H1 (cell line): ENCODE measurements around the gene SIGLEC7. TPM values are rescaled to one million over a fixed set of nuclear protein-coding genes. Genes with fewer than 3 reads are reported as not detected.

Source experiments
- CTCF ChIA-PET: fragments of 300-600 bp; sonication (Branson Sonifier 250); formaldehyde crosslinking; loops from one replicate; lab custom pipeline; 2021; ENCODE audit not compliant: partially characterized antibody; lab: Charles Lee
- POLR2A ChIA-PET: fragments of 300-600 bp; sonication (Branson Sonifier 250); formaldehyde crosslinking; loops from one replicate; lab custom pipeline; 2021; ENCODE audit warnings: inconsistent platforms; ENCODE audit not compliant: partially characterized antibody; lab: Charles Lee
- DNase-seq, 2 experiments: peaks; one replicate each; pipeline versions ENCODE4 v3.0.0 to v3.0.0-alpha.2; 2010 to 2022; ENCODE audit warnings: low spot score in 2 of 2, low read depth in 1 of 2, mixed read lengths in 1 of 2
- FAIRE-seq: peaks from 2 replicates; lab custom pipeline; 2011; peaks lifted over from hg19 to GRCh38; lab: Jason Lieb, UNC
- H2AFZ ChIP-seq: 2 replicates; pipeline ENCODE4 v1.8.1; 2012; ENCODE audit warnings: low read length, inconsistent platforms
- H2AK5ac ChIP-seq: 2 replicates; pipeline ENCODE4 v1.6.1; 2013; ENCODE audit warnings: low read depth, low read length
- H2BK120ac ChIP-seq: replicated peaks from 2 replicates; pipeline ENCODE3; 2013; ENCODE audit warnings: low read depth, low read length, inconsistent platforms
- H2BK12ac ChIP-seq: 2 replicates; pipeline ENCODE4 v1.6.1; 2013; ENCODE audit warnings: low read depth, low read length
- H2BK15ac ChIP-seq: 2 replicates; pipeline ENCODE4 v1.6.1; 2013; ENCODE audit warnings: low read length
- H2BK20ac ChIP-seq: 2 replicates; pipeline ENCODE4 v1.6.1; 2013; ENCODE audit warnings: low read length
- H2BK5ac ChIP-seq: 2 replicates; pipeline ENCODE4 v1.6.1; 2013; ENCODE audit warnings: low read depth, low read length
- H3K14ac ChIP-seq: 2 replicates; pipeline ENCODE4 v1.6.1; 2013; ENCODE audit warnings: inconsistent platforms; ENCODE audit not compliant: insufficient read length
- H3K18ac ChIP-seq: 2 replicates; pipeline ENCODE4 v1.6.1; 2013; ENCODE audit warnings: low read length; ENCODE audit errors: extremely low read depth
- H3K23ac ChIP-seq: 2 replicates; pipeline ENCODE4 v1.6.1; 2013; ENCODE audit warnings: inconsistent platforms; ENCODE audit not compliant: insufficient read length
- H3K23me2 ChIP-seq: 2 replicates; pipeline ENCODE4 v1.6.1; 2013; ENCODE audit warnings: low read depth, low read length
- H3K27ac ChIP-seq: 2 replicates; pipeline ENCODE4 v1.6.1; 2011; ENCODE audit warnings: low read depth, low read length, inconsistent platforms
- H3K27me3 ChIP-seq, 4 experiments: replicated peaks in 1 of 4; 1 replicate in 1 of 4; 2 replicates in 3 of 4; pipeline versions ENCODE4 v1.6.1 to v1.8.1; 2011 to 2013; ENCODE audit warnings: low read length in 3 of 4, mild to moderate bottlenecking in 3 of 4, inconsistent platforms in 2 of 4, mixed read lengths in 2 of 4, moderate library complexity in 1 of 4; ENCODE audit not compliant: control insufficient read depth in 3 of 4, insufficient read depth in 3 of 4; ENCODE audit errors: extremely low read depth in 1 of 4
- H3K36me3 ChIP-seq, 4 experiments: 2 replicates each; pipeline versions ENCODE4 v1.6.1 to v1.8.1; 2011 to 2013; ENCODE audit warnings: mild to moderate bottlenecking in 4 of 4, low read length in 3 of 4, moderate library complexity in 2 of 4, control low read depth in 1 of 4, inconsistent platforms in 1 of 4; ENCODE audit not compliant: insufficient read depth in 4 of 4, control insufficient read depth in 2 of 4
- H3K4ac ChIP-seq: replicated peaks from 2 replicates; pipeline ENCODE3; 2013; ENCODE audit warnings: low read length, low read depth, mixed read lengths, inconsistent platforms; ENCODE audit not compliant: insufficient read length
- H3K4me1 ChIP-seq, 4 experiments: replicated peaks in 1 of 4; 1 replicate in 1 of 4; 2 replicates in 3 of 4; pipeline versions ENCODE4 v1.6.1 to v1.8.1; 2011 to 2013; ENCODE audit warnings: low read length in 3 of 4, inconsistent platforms in 2 of 4, mixed read lengths in 1 of 4; ENCODE audit not compliant: insufficient read depth in 4 of 4, control insufficient read depth in 3 of 4
- H3K4me2 ChIP-seq, 2 experiments: 2 replicates each; pipeline versions ENCODE4 v1.6.1 to v1.8.1; 2011 to 2013; ENCODE audit warnings: low read depth in 2 of 2, low read length in 2 of 2, control low read depth in 1 of 2, inconsistent platforms in 1 of 2, mild to moderate bottlenecking in 1 of 2; ENCODE audit not compliant: insufficient read depth in 1 of 2
- H3K4me3 ChIP-seq, 4 experiments: fragments of 200-600, 300-600 bp in 1 of 4; sonication (generic), shearing (Covaris generic), sonication (Bioruptor Twin) in 1 of 4; 2 replicates each; pipeline versions ENCODE4 v1.5.1 to v1.8.1; 2011 to 2016; ENCODE audit warnings: low read length in 4 of 4, low read depth in 3 of 4, control low read depth in 2 of 4, inconsistent platforms in 2 of 4, mild to moderate bottlenecking in 2 of 4, mixed read lengths in 1 of 4, moderate library complexity in 1 of 4; ENCODE audit not compliant: insufficient read depth in 2 of 4; ENCODE audit errors: extremely low read depth in 1 of 4
- H3K56ac ChIP-seq: replicated peaks from 2 replicates; pipeline ENCODE3; 2013; ENCODE audit warnings: low read depth, mild to moderate bottlenecking, mixed read lengths, low read length, inconsistent platforms; ENCODE audit not compliant: insufficient read length
- H3K79me1 ChIP-seq: 2 replicates; pipeline ENCODE4 v1.6.1; 2013; ENCODE audit warnings: low read depth, low read length, control low read depth
- H3K79me2 ChIP-seq, 2 experiments: 2 replicates each; pipeline versions ENCODE4 v1.6.1 to v1.8.1; 2012 to 2013; ENCODE audit warnings: low read length in 2 of 2, mild to moderate bottlenecking in 2 of 2, inconsistent platforms in 1 of 2; ENCODE audit not compliant: insufficient read depth in 2 of 2, control insufficient read depth in 1 of 2
- H3K9ac ChIP-seq, 4 experiments: replicated peaks in 1 of 4; 1 replicate in 1 of 4; 2 replicates in 3 of 4; pipeline versions ENCODE4 v1.6.1 to v1.8.1; 2011 to 2013; ENCODE audit warnings: low read depth in 3 of 4, low read length in 3 of 4, control low read depth in 2 of 4, mild to moderate bottlenecking in 2 of 4, moderate library complexity in 2 of 4, inconsistent platforms in 1 of 4; ENCODE audit errors: extremely low read depth in 1 of 4
- H3K9me3 ChIP-seq, 2 experiments: 2 replicates each; pipeline versions ENCODE4 v1.6.1 to v1.8.1; 2012 to 2013; ENCODE audit warnings: mild to moderate bottlenecking in 2 of 2, moderate library complexity in 2 of 2, control low read depth in 1 of 2, inconsistent platforms in 1 of 2, low read depth in 1 of 2, low read length in 1 of 2, mixed read lengths in 1 of 2; ENCODE audit not compliant: insufficient read depth in 2 of 2
- H4K20me1 ChIP-seq, 2 experiments: replicated peaks in 1 of 2; 2 replicates each; pipeline versions ENCODE3 to v1.8.1; 2011 to 2013; ENCODE audit warnings: inconsistent platforms in 2 of 2, low read length in 2 of 2, mild to moderate bottlenecking in 1 of 2; ENCODE audit not compliant: insufficient read depth in 2 of 2, control insufficient read depth in 1 of 2
- H4K5ac ChIP-seq: 2 replicates; pipeline ENCODE4 v1.6.1; 2013; ENCODE audit warnings: low read length, low read depth, mixed read lengths, inconsistent platforms; ENCODE audit not compliant: insufficient read length
- H4K8ac ChIP-seq: 2 replicates; pipeline ENCODE4 v1.8.0; 2013; ENCODE audit warnings: mild to moderate bottlenecking, moderate library complexity, low read length, inconsistent platforms; ENCODE audit not compliant: insufficient read depth; ENCODE audit errors: extremely low read depth
- H4K91ac ChIP-seq: replicated peaks from 2 replicates; pipeline ENCODE3; 2013; ENCODE audit warnings: low read length, mixed read lengths, inconsistent platforms; ENCODE audit not compliant: insufficient read length
- ATF3 ChIP-seq: IDR thresholded peaks from 2 replicates; pipeline ENCODE4 v1.6.1; 2011; ENCODE audit warnings: low read depth, mild to moderate bottlenecking, low read length; ENCODE audit not compliant: insufficient read depth
- BRCA1 ChIP-seq: IDR thresholded peaks from 2 replicates; pipeline ENCODE4 v1.6.1; 2012; ENCODE audit warnings: low read depth, low read length, improper control_type of control experiment
- CEBPB ChIP-seq: IDR thresholded peaks from 2 replicates; pipeline ENCODE4 v1.6.1; 2012; ENCODE audit warnings: low read depth, low read length
- E2F6 ChIP-seq: IDR thresholded peaks from 2 replicates; pipeline ENCODE4 v1.6.1; 2012; ENCODE audit warnings: inconsistent platforms
- FOSL1 ChIP-seq: IDR thresholded peaks from 2 replicates; pipeline ENCODE4 v1.6.1; 2011; ENCODE audit warnings: mild to moderate bottlenecking, low read depth, low read length, moderate library complexity; ENCODE audit not compliant: insufficient read depth
- GABPA ChIP-seq: IDR thresholded peaks from 2 replicates; pipeline ENCODE4 v1.6.1; 2011; ENCODE audit warnings: mild to moderate bottlenecking, low read length, moderate library complexity, borderline replicate concordance; ENCODE audit not compliant: insufficient read depth
- JUN ChIP-seq: IDR thresholded peaks from 2 replicates; pipeline ENCODE4 v1.6.1; 2011; ENCODE audit warnings: low read depth, mild to moderate bottlenecking, improper control_type of control experiment, low read length
- KDM1A ChIP-seq: fragments of 200-600, 300-600 bp; sonication (generic); IDR thresholded peaks from 2 replicates; pipeline ENCODE4 v1.7.1; 2016; ENCODE audit warnings: mild to moderate bottlenecking, low read length, borderline replicate concordance
- MAX ChIP-seq: IDR thresholded peaks from 2 replicates; pipeline ENCODE4 v1.6.1; 2012; ENCODE audit warnings: inconsistent platforms
- POLR2A ChIP-seq, 2 experiments: IDR thresholded peaks; 1 replicate in 1 of 2; 2 replicates in 1 of 2; pipeline ENCODE4 v1.6.1; 2011; ENCODE audit warnings: low read depth in 2 of 2, low read length in 2 of 2, mild to moderate bottlenecking in 2 of 2; ENCODE audit errors: control extremely low read depth in 1 of 2
- TCF12 ChIP-seq: IDR thresholded peaks from 2 replicates; pipeline ENCODE4 v1.6.1; 2011; ENCODE audit warnings: low read depth, mild to moderate bottlenecking, low read length
- WGBS, 2 experiments: shearing (Covaris generic) in 1 of 2; methylation state at CpG; one replicate each; pipeline versions ENCODE4 v1.1.6 to v1.1.7; 2013 to 2015; ENCODE audit warnings: low lambda C conversion rate in 2 of 2, mixed read lengths in 2 of 2, inconsistent platforms in 1 of 2, low coverage in 1 of 2, missing lambda C conversion rate in 1 of 2; ENCODE audit not compliant: insufficient replicate concordance in 2 of 2, insufficient coverage in 1 of 2, insufficient read length in 1 of 2; ENCODE audit errors: extremely low coverage in 1 of 2, missing lambda C conversion rate in 1 of 2; 5-methylcytosine and 5-hydroxymethylcytosine counted together
- polyA plus RNA-seq, 7 experiments: library from polyadenylated mRNA; depleted of rRNA in 3 of 7; stranded (reverse) in 5 of 7; unstranded in 2 of 7; fragments of >200 nt in 5 of 7; fragments of 200-250 nt in 2 of 7; gene quantifications; 1 replicate in 5 of 7; 2 replicates in 1 of 7; 4 replicates in 1 of 7; pipeline versions ENCODE4 v1.2.1 to v1.2.3, GENCODE V29; 2011 to 2013; ENCODE audit warnings: missing spikeins in 2 of 7, mixed read lengths in 2 of 7
- total RNA-seq: library from RNA; stranded (reverse); fragmentation: NEBNext Ultra II Directional; extraction: Animal tissue kit (Norgen Biotek cat#: 25700); gene quantifications from 2 replicates; pipeline ENCODE4 v1.2.1, GENCODE V29; 2021

SIGLEC7 gene
- total and polyA plus RNA-seq, 2 of the 8 experiments (the other 6 are each of a cell fraction or from before 2014, with no cell fraction given), result not detected

GRCh38 chr19:51122112-51122981 lies 19.8 kb upstream of the SIGLEC7 start:
- Histone ChIP-seq H4K5ac (no peak overlapping the region), H3K56ac (no peak overlapping the region), H3K23me2 (no peaks in the 10 kb centered on the region; the same call in 1 of the 2 replicates), H3K18ac (no peak overlapping the region), H3K27me3 (no peaks in the 10 kb centered on the region; a peak in 1 of 7 replicates), H3K4me3 (no peak overlapping the region), H3K9ac (no peak overlapping the region), H3K14ac (no peak overlapping the region), H3K79me2 (no peaks in the 10 kb centered on the region), H2BK12ac (0 out of 2 replicates have a peak overlapping the region, but pooled peaks have one; percentile 9), H2AK5ac (no peak overlapping the region), H3K9me3 (no peaks in the 10 kb centered on the region), H4K91ac (peak overlapping the region; percentile 66), H2BK20ac (no peak overlapping the region), H3K4ac (no peak overlapping the region), H3K4me2 (no peak overlapping the region), H4K8ac (peak overlapping the region; percentile 57; the same call in 1 of the 2 replicates), H2BK120ac (no peak overlapping the region), H2BK15ac (no peak overlapping the region), H3K27ac (no peak overlapping the region), H2AFZ (no peak overlapping the region), H3K79me1 (no peaks in the 10 kb centered on the region), H3K36me3 (no peaks in the 10 kb centered on the region), H3K4me1 (peaks cover 0 to 2% (median 0%) of the 10 kb centered on the region in 4 experiments; a peak in 1 of 7 replicates), H2BK5ac (no peak overlapping the region), H4K20me1 (no peaks in the 10 kb centered on the region), H3K23ac (no peak overlapping the region)
- 85% methylated on average over 22 of the region's 22 CpGs; no CpG with 5 or more reads in 1 of the 2 experiments for WGBS, 2 experiments
- ChIA-PET CTCF (interaction anchor here (1.0 to 1.2 kb wide), 2 partner anchors 12 to 36 kb away, joined by 3 read pairs; no protein-coding TSS in a partner anchor), POLR2A (no interaction called here)
- no peak for DNase-seq
- no peak for FAIRE-seq
- TF ChIP-seq GABPA, result no peak
- TF ChIP-seq CEBPB, result no peak
- TF ChIP-seq FOSL1, result no peak
- no peak for TF ChIP-seq BRCA1
- no peak for TF ChIP-seq MAX
- no peak for TF ChIP-seq KDM1A
- no peak for TF ChIP-seq POLR2A (IDR thresholded peaks at IDR 0.05; ENCODE audit: control extremely low read depth in 1 of 2, low read depth in 2 of 2, low read length in 2 of 2)
- TF ChIP-seq TCF12, result no peak
- TF ChIP-seq JUN, result no peak
- TF ChIP-seq ATF3, result no peak
- TF ChIP-seq E2F6, result no peak
